Suprapubic skin (tissue), 4 donors: ENCODE data around the gene UQCRHL.

Experiments used
- CTCF ChIP-seq, 2 donors: fragments of 200-600 bp in 1 of 2; fragments of 450-650 bp in 1 of 2; sonication (generic) in 1 of 2; IDR thresholded peaks; one replicate each; pipeline ENCODE4 v1.5.1; 2016 to 2019; ENCODE audit warnings: antibody characterized with exemption in 2 of 2, mild to moderate bottlenecking in 1 of 2, moderate library complexity in 1 of 2
- EP300 ChIP-seq: sonication (generic); formaldehyde crosslinking; IDR thresholded peaks from one replicate; pipeline ENCODE4 v1.6.1; 2017; ENCODE audit warnings: antibody characterized with exemption
- POLR2A ChIP-seq, 2 donors: fragments of 450-650 bp; IDR thresholded peaks; one replicate each; pipeline ENCODE4 v1.6.1; 2017; ENCODE audit warnings: antibody characterized with exemption in 2 of 2, mild to moderate bottlenecking in 2 of 2, moderate library complexity in 2 of 2
- POLR2AphosphoS5 ChIP-seq, 3 donors: sonication (generic); formaldehyde crosslinking; IDR thresholded peaks; one replicate each; pipeline ENCODE4 v1.6.1; 2017; ENCODE audit warnings: antibody characterized with exemption in 3 of 3

DNA sequence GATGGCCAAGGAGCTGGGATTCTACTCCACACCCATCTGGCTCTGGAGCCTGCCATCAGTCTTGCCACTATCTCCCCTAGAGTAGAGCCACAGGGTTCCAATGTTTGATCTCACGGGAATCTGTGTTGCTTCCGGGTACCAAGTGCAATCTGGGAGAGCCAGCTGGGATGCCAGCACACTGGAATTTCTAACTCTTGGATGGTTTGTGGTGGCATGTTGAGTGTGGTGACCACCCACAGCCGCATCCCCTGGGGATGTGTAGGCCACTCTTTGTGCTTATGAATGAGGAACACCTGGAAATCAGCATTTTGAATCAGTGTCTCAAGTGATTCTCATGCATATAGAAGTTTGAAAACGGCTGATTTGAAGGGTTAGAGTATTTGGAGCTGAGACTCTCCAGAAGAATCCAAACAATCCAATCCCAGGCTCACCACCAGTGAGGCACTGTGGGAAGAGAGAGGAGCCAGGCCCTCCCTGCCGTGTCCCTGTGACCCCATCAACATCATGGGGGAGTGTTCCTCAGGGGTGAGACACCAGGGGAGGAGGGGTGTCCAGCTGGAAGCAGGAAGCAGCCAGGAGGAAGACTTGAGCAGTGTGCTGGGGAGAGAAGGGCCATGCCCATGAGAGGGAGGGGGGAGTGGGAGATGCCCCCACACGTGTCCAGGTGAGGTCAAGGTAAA, 35.5 kb downstream of the UQCRHL start:
- TF ChIP-seq POLR2A (IDR thresholded peaks at IDR 0.05), result no peak
- no peak for TF ChIP-seq EP300
- TF ChIP-seq CTCF (IDR thresholded peaks at IDR 0.05), result no peak
- no peak for TF ChIP-seq POLR2AphosphoS5 (IDR thresholded peaks at IDR 0.05)
